ENCODE measurements around the gene SPATA2L. TPM values are rescaled to one million over a fixed set of nuclear protein-coding genes. Genes with fewer than 3 reads are reported as not detected.

Gene SPATA2L
- total and polyA plus RNA-seq, 2 of the 13 experiments (the other 11 are each of a cell fraction or from before 2014, with no cell fraction given): 9.1 to 20.7 TPM

DNA sequence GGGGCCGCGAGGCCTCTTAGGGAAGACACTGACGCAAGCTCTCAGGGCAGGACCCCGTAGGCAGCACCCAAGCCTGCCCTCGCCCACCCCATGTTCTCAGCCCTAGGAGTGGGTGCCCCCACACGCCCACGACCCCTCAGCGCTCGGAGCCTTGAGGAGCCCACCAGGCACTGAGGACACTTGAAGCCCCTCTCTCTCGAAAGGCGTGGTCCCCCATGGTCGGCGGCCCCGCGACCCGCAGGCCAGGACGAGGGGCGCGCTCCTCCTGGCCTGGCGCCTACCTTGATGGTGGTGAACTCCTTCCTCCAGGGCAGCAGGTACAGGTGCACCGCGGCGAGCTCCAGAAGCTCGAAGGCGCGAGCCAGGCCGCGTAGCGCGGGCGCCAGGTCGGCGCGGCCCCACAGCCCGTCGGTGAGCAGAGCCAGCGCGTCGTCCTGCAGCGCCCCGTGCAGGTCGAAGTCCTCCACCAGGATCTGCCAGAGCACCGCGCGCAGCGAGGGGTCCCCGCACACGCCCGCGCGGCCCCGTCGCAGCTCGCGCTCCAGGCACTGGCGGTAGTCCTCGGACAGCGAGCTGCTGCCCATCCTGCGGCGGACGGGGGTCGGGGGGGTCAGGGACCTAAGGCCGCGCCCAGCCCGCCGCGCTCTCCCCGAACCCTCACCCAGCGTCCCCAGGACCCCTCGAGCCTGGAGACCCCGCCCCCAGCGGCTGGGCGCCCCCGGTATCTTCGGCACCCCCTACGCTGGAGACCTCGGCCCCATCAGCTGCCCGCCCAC, 668 bp downstream of the SPATA2L start (continued):
- TF ChIP-seq ZNF562 (CRISPR knock-in tag; IDR thresholded peaks at IDR 0.05; ENCODE audit: borderline replicate concordance) (no peak), ZNF713 (CRISPR knock-in tag; IDR thresholded peaks at IDR 0.05) (0 out of 2 replicates have a peak, but pooled peaks have one; percentile 50), ATF1 (CRISPR knock-in tag; IDR thresholded peaks at IDR 0.05) (no peak), FOXK1 (CRISPR knock-in tag; IDR thresholded peaks at IDR 0.05; ENCODE audit: borderline replicate concordance, low read depth) (peak; percentile 14; the same call in 1 of the 2 replicates), ZNF501 (CRISPR knock-in tag; IDR thresholded peaks at IDR 0.05) (peak; percentile 79), ZMYM4 (CRISPR knock-in tag; IDR thresholded peaks at IDR 0.05) (no peak; the same call in 1 of the 2 replicates), ZNF337 (CRISPR knock-in tag; IDR thresholded peaks at IDR 0.05; ENCODE audit: borderline replicate concordance, low read depth) (no peak; the same call in 1 of the 2 replicates), KDM3A (CRISPR knock-in tag; IDR thresholded peaks at IDR 0.05; ENCODE audit: low read depth) (peak; percentile 62; the same call in 1 of the 2 replicates), SAP130 (CRISPR knock-in tag; IDR thresholded peaks at IDR 0.05; ENCODE audit: low read depth) (peak; percentile 75), GABPA (IDR thresholded peaks at IDR 0.05; ENCODE audit: low read depth, low read length) (no peak), GABPA (CRISPR knock-in tag; IDR thresholded peaks at IDR 0.05; ENCODE audit: low read depth) (no peak), ZNF33B (CRISPR knock-in tag; IDR thresholded peaks at IDR 0.05) (no peak), RORA (CRISPR knock-in tag; IDR thresholded peaks at IDR 0.05) (no peak), ELF3 (CRISPR knock-in tag; IDR thresholded peaks at IDR 0.05) (peak; percentile 73), FOXA1 (IDR thresholded peaks at IDR 0.05) (no peak), FOXA1 (CRISPR knock-in tag; IDR thresholded peaks at IDR 0.05) (0 out of 2 replicates have a peak, but pooled peaks have one; percentile 13), ZSCAN20 (CRISPR knock-in tag; IDR thresholded peaks at IDR 0.05; ENCODE audit: borderline replicate concordance) (peak; percentile 27; the same call in 1 of the 2 replicates), NPAS2 (CRISPR knock-in tag; IDR thresholded peaks at IDR 0.05; ENCODE audit: borderline replicate concordance) (no peak), ZNF660 (CRISPR knock-in tag; IDR thresholded peaks at IDR 0.05; ENCODE audit: borderline replicate concordance, low read depth) (no peak), HNRNPK (IDR thresholded peaks at IDR 0.05; ENCODE audit: low read depth, low read length, poor library complexity, severe bottlenecking) (peak; percentile 19), ZFP37 (CRISPR knock-in tag; IDR thresholded peaks at IDR 0.05; ENCODE audit: borderline replicate concordance) (no peak), ZNF10 (CRISPR knock-in tag; IDR thresholded peaks at IDR 0.05; ENCODE audit: borderline replicate concordance, low read depth) (no peak), RBAK (CRISPR knock-in tag; IDR thresholded peaks at IDR 0.05) (no peak), ZMYM2 (CRISPR knock-in tag; IDR thresholded peaks at IDR 0.05) (no peak), NFRKB (IDR thresholded peaks at IDR 0.05) (no peak), ZFX (CRISPR knock-in tag; IDR thresholded peaks at IDR 0.05; ENCODE audit: low read depth) (peak; percentile 70)
- TF ChIP-seq, protein P1, sequence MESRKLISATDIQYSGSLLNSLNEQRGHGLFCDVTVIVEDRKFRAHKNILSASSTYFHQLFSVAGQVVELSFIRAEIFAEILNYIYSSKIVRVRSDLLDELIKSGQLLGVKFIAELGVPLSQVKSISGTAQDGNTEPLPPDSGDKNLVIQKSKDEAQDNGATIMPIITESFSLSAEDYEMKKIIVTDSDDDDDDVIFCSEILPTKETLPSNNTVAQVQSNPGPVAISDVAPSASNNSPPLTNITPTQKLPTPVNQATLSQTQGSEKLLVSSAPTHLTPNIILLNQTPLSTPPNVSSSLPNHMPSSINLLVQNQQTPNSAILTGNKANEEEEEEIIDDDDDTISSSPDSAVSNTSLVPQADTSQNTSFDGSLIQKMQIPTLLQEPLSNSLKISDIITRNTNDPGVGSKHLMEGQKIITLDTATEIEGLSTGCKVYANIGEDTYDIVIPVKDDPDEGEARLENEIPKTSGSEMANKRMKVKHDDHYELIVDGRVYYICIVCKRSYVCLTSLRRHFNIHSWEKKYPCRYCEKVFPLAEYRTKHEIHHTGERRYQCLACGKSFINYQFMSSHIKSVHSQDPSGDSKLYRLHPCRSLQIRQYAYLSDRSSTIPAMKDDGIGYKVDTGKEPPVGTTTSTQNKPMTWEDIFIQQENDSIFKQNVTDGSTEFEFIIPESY (CRISPR knock-in tag; IDR thresholded peaks at IDR 0.05): no peak
- TF ChIP-seq, protein P2, sequence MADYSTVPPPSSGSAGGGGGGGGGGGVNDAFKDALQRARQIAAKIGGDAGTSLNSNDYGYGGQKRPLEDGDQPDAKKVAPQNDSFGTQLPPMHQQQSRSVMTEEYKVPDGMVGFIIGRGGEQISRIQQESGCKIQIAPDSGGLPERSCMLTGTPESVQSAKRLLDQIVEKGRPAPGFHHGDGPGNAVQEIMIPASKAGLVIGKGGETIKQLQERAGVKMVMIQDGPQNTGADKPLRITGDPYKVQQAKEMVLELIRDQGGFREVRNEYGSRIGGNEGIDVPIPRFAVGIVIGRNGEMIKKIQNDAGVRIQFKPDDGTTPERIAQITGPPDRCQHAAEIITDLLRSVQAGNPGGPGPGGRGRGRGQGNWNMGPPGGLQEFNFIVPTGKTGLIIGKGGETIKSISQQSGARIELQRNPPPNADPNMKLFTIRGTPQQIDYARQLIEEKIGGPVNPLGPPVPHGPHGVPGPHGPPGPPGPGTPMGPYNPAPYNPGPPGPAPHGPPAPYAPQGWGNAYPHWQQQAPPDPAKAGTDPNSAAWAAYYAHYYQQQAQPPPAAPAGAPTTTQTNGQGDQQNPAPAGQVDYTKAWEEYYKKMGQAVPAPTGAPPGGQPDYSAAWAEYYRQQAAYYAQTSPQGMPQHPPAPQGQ (CRISPR knock-in tag; IDR thresholded peaks at IDR 0.05; ENCODE audit: borderline replicate concordance): no peak
- TF ChIP-seq, protein P3, sequence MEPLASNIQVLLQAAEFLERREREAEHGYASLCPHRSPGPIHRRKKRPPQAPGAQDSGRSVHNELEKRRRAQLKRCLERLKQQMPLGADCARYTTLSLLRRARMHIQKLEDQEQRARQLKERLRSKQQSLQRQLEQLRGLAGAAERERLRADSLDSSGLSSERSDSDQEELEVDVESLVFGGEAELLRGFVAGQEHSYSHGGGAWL (CRISPR knock-in tag; IDR thresholded peaks at IDR 0.05): 0 out of 2 replicates have a peak, but pooled peaks have one; percentile 68
